ENCODE data around the gene DAD1.

GRCh38 chr14:22559041-22559440, 30.0 kb downstream of the DAD1 start:
- TF ChIP-seq CTCF (IDR thresholded peaks at IDR 0.05) (no peak), ZFX (IDR thresholded peaks at IDR 0.05; ENCODE audit: borderline replicate concordance) (no peak)

Measured in 22Rv1 (cell line).